GM04504 (cell line): ENCODE data around the gene DIP2C.
"Not testable (repeated sequence)": the region's sequence is repeated elsewhere in the genome, so short reads cannot be mapped to it uniquely, and the experiment has no call there.

Experiments used
- DNase-seq: peaks from one replicate; pipeline ENCODE4 v3.0.0-alpha.2; 2012; ENCODE audit warnings: low read depth

DIP2C gene

GRCh38 chr10:323651-324293, 365.7 kb downstream of the DIP2C start:
- peak; percentile 96 for DNase-seq

GRCh38 chr10:323046-323445, 366.4 kb downstream of the DIP2C start:
- DNase-seq: not testable (repeated sequence)

- DNase-seq: no peak
These were observed 368.7 kb downstream of the DIP2C start for GRCh38 chr10:320771-321170.

GRCh38 chr10:317926-318325, 371.5 kb downstream of the DIP2C start:
- no peak for DNase-seq

GRCh38 chr10:317271-317769, 372.1 kb downstream of the DIP2C start:
- peak; percentile 38 for DNase-seq

GRCh38 chr10:316390-316789, 373.1 kb downstream of the DIP2C start:
- no peak for DNase-seq

GRCh38 chr10:314871-315270, 374.6 kb downstream of the DIP2C start:
- DNase-seq: no peak

GRCh38 chr10:314381-314780, 375.1 kb downstream of the DIP2C start:
- DNase-seq: no peak

GRCh38 chr10:311901-312665, 377.4 kb downstream of the DIP2C start:
- no peak for DNase-seq

GRCh38 chr10:310976-311639, 378.4 kb downstream of the DIP2C start:
- peak; percentile 40 for DNase-seq

GRCh38 chr10:310371-310770, 379.1 kb downstream of the DIP2C start:
- DNase-seq: no peak

- no peak for DNase-seq
These were observed 380.8 kb downstream of the DIP2C start for GRCh38 chr10:308572-309085.

GRCh38 chr10:308101-308500, 381.4 kb downstream of the DIP2C start:
- no peak for DNase-seq

- no peak for DNase-seq
These were observed 381.8 kb downstream of the DIP2C start for GRCh38 chr10:307659-308058.

- no peak for DNase-seq
These were observed 382.7 kb downstream of the DIP2C start for GRCh38 chr10:306675-307185.

- DNase-seq: no peak
These were observed 383.3 kb downstream of the DIP2C start for GRCh38 chr10:306007-306674.

- no peak for DNase-seq
These were observed 384.4 kb downstream of the DIP2C start for GRCh38 chr10:305034-305433.

- no peak for DNase-seq
These were observed 387.9 kb downstream of the DIP2C start for GRCh38 chr10:301536-301935.

GRCh38 chr10:300580-300979, 388.9 kb downstream of the DIP2C start:
- not testable (repeated sequence) for DNase-seq

- no peak for DNase-seq
These were observed 389.5 kb downstream of the DIP2C start for GRCh38 chr10:299969-300368.

GRCh38 chr10:299512-299911, 390.0 kb downstream of the DIP2C start:
- no peak for DNase-seq

GRCh38 chr10:298033-298432, 391.4 kb downstream of the DIP2C start:
- no peak for DNase-seq
